Upper lobe of left lung (tissue), 6 donors: ENCODE results near the gene BPIFB1. TPM values are rescaled to one million over a fixed set of nuclear protein-coding genes. Genes with fewer than 3 reads are reported as not detected.
A peak's percentile ranks its signal among the peaks of the same experiment; 100 is the strongest.

Experiments used
- ATAC-seq, 2 donors: fragments of 200-7000 bp; cut with Tn5 transposase; one replicate each; pipeline ENCODE4 v1.9.1; 2022; ENCODE audit warnings: mild to moderate bottlenecking in 2 of 2, moderate library complexity in 2 of 2; ENCODE audit not compliant: low FRiP score in 2 of 2
- DNase-seq, 2 donors: peaks; one replicate each; pipeline ENCODE4 v3.0.0-alpha.2; 2019 to 2020
- H3K27ac ChIP-seq, 4 donors: fragments of 200-600 bp; sonication (generic); one replicate each; pipeline ENCODE4 v1.5.1; 2016 to 2019
- H3K27me3 ChIP-seq, 4 donors: fragments of 200-600 bp; sonication (generic); one replicate each; pipeline ENCODE4 v1.5.1; 2017 to 2019
- H3K36me3 ChIP-seq, 4 donors: fragments of 200-600 bp; sonication (generic); one replicate each; pipeline ENCODE4 v1.5.1; 2016 to 2019
- H3K4me1 ChIP-seq, 4 donors: fragments of 200-600 bp; sonication (generic); one replicate each; pipeline ENCODE4 v1.5.1; 2018 to 2019
- H3K4me3 ChIP-seq, 4 donors: fragments of 200-600 bp; sonication (generic); one replicate each; pipeline ENCODE4 v1.5.1; 2017 to 2019; ENCODE audit warnings: mild to moderate bottlenecking in 2 of 4, moderate library complexity in 1 of 4
- H3K9me3 ChIP-seq, 4 donors: fragments of 200-600 bp; sonication (generic); one replicate each; pipeline ENCODE4 v1.5.1; 2018 to 2019
- CTCF ChIP-seq, 6 experiments: fragments of 450-650 bp in 4 of 6; fragments of 200-600 bp in 2 of 6; sonication (generic) in 2 of 6; IDR thresholded peaks; one replicate each; pipeline ENCODE4 v1.5.1; 2016 to 2019; ENCODE audit warnings: antibody characterized with exemption in 6 of 6
- EP300 ChIP-seq, 4 donors: sonication (generic); formaldehyde crosslinking; IDR thresholded peaks; one replicate each; pipeline ENCODE4 v1.5.1; 2017; ENCODE audit warnings: antibody characterized with exemption in 4 of 4, control low read depth in 2 of 4
- POLR2A ChIP-seq, 4 donors: fragments of 450-650 bp; IDR thresholded peaks; one replicate each; pipeline ENCODE4 v1.5.1; 2016 to 2017; ENCODE audit warnings: antibody characterized with exemption in 4 of 4, mild to moderate bottlenecking in 2 of 4
- POLR2AphosphoS5 ChIP-seq, 2 donors: sonication (generic); formaldehyde crosslinking; IDR thresholded peaks; one replicate each; pipeline ENCODE4 v1.5.1; 2017; ENCODE audit warnings: antibody characterized with exemption in 2 of 2
- WGBS, 2 donors: methylation state at CpG; one replicate each; pipeline ENCODE4 v1.1.5; 2017 to 2018; 5-methylcytosine and 5-hydroxymethylcytosine counted together
- total RNA-seq, 6 donors: library from RNA; depleted of rRNA in 4 of 6; stranded (reverse); fragments of >200 nt in 4 of 6; gene quantifications; one replicate each; pipeline versions ENCODE4 v1.1.0 to v1.2.1, GENCODE V29; 2016 to 2021
- donor health status: DM: no; HTN: no; CAD: no; lungs with moderate emphysema.
- donor health status: DM: no; HTN: yes; CAD: no; lungs with severe emphysema.

BPIFB1 gene
- total RNA-seq, 6 donors from 2014 or later: 4.8 to 323 (median 35.3) TPM

GRCh38 chr20:33280000-33280680, 2.9 kb upstream of the BPIFB1 start:
- no peak for DNase-seq

GRCh38 chr20:33280775-33281174, 2.2 kb upstream of the BPIFB1 start:
- TF ChIP-seq CTCF (IDR thresholded peaks at IDR 0.05) (no peak), EP300 (IDR thresholded peaks at IDR 0.05) (no peak), POLR2AphosphoS5 (IDR thresholded peaks at IDR 0.05) (no peak), POLR2A (IDR thresholded peaks at IDR 0.05) (no peak)
- H3K27me3 ChIP-seq: no peaks in the 10 kb centered on the region
- WGBS, 2 donors: 90 to 96% methylated on average over 7 of the region's 7 CpGs
- no peak for ATAC-seq
- no peaks in the 10 kb centered on the region for H3K9me3 ChIP-seq
- H3K27ac ChIP-seq: no peak overlapping the region
- H3K36me3 ChIP-seq: no peaks in the 10 kb centered on the region
- no peak for DNase-seq
- no peak overlapping the region for H3K4me3 ChIP-seq
- no peaks in the 10 kb centered on the region for H3K4me1 ChIP-seq

More at GRCh38 chr20:33280000-33280680, 2.9 kb upstream of the BPIFB1 start:
- Histone ChIP-seq H3K36me3 (no peaks in the 10 kb centered on the region), H3K27me3 (no peaks in the 10 kb centered on the region), H3K4me3 (no peak overlapping the region), H3K4me1 (no peaks in the 10 kb centered on the region), H3K9me3 (no peaks in the 10 kb centered on the region), H3K27ac (no peak overlapping the region)
- TF ChIP-seq EP300 (IDR thresholded peaks at IDR 0.05) (no peak), CTCF (IDR thresholded peaks at IDR 0.05) (no peak), POLR2A (IDR thresholded peaks at IDR 0.05) (no peak), POLR2AphosphoS5 (IDR thresholded peaks at IDR 0.05) (no peak)
- 73 to 92% methylated on average over 5 to 9 of the region's 9 CpGs for WGBS, 2 donors
- no peak for ATAC-seq

GRCh38 chr20:33281550-33282146, 1.4 kb upstream of the BPIFB1 start:
- no peak overlapping the region for H3K4me3 ChIP-seq
- H3K4me1 ChIP-seq: no peaks in the 10 kb centered on the region
- DNase-seq (peak in 1 of 2 donors; percentile 63), ATAC-seq (no peak)
- no peak overlapping the region for H3K27ac ChIP-seq
- TF ChIP-seq CTCF (IDR thresholded peaks at IDR 0.05) (no peak), EP300 (IDR thresholded peaks at IDR 0.05) (no peak), POLR2A (IDR thresholded peaks at IDR 0.05) (no peak), POLR2AphosphoS5 (IDR thresholded peaks at IDR 0.05) (no peak)
- no peaks in the 10 kb centered on the region for H3K27me3 ChIP-seq
- no peaks in the 10 kb centered on the region for H3K36me3 ChIP-seq
- 64 to 66% methylated on average over 10 to 11 of the region's 11 CpGs for WGBS, 2 donors
- no peaks in the 10 kb centered on the region for H3K9me3 ChIP-seq

GRCh38 chr20:33282196-33282934, 649 bp upstream of the BPIFB1 start:
- no peak overlapping the region for H3K4me3 ChIP-seq
- no peaks in the 10 kb centered on the region for H3K4me1 ChIP-seq
- no peaks in the 10 kb centered on the region for H3K9me3 ChIP-seq
- H3K36me3 ChIP-seq: no peaks in the 10 kb centered on the region
- no peak for TF ChIP-seq POLR2A (IDR thresholded peaks at IDR 0.05)
- no peak for TF ChIP-seq EP300 (IDR thresholded peaks at IDR 0.05)
- no peak for TF ChIP-seq POLR2AphosphoS5 (IDR thresholded peaks at IDR 0.05)
- TF ChIP-seq CTCF (IDR thresholded peaks at IDR 0.05): no peak
- no peak for ATAC-seq
- H3K27ac ChIP-seq: no peak overlapping the region
- DNase-seq: no peak
- WGBS, 2 donors: 86 to 92% methylated on average over 8 of the region's 8 CpGs
- no peaks in the 10 kb centered on the region for H3K27me3 ChIP-seq
